Tibial nerve (tissue), 4 donors: ENCODE results near the gene BACE2. TPM values are rescaled to one million over a fixed set of nuclear protein-coding genes. Genes with fewer than 3 reads are reported as not detected.

Experiments
- DNase-seq, 2 donors: peaks; one replicate each; pipeline ENCODE4 v3.0.0-alpha.2; 2019; ENCODE audit warnings: low spot score in 2 of 2
- H3K27ac ChIP-seq, 4 donors: fragments of 200-600 bp; sonication (generic) in 3 of 4; one replicate each; pipeline ENCODE4 v1.5.1; 2017 to 2019; ENCODE audit warnings: mild to moderate bottlenecking in 1 of 4
- H3K27me3 ChIP-seq, 2 donors: fragments of 200-600 bp; sonication (generic) in 1 of 2; one replicate each; pipeline versions ENCODE4 v1.5.1 to v1.6.0; 2017 to 2019
- H3K36me3 ChIP-seq, 3 donors: fragments of 200-600 bp; sonication (generic); one replicate each; pipeline ENCODE4 v1.5.1; 2018 to 2019
- H3K4me1 ChIP-seq, 4 donors: fragments of 200-600 bp; sonication (generic) in 3 of 4; one replicate each; pipeline ENCODE4 v1.5.1; 2017 to 2019
- H3K4me3 ChIP-seq, 4 donors: fragments of 200-600 bp; sonication (generic) in 3 of 4; one replicate each; pipeline ENCODE4 v1.5.1; 2017 to 2019; ENCODE audit warnings: mild to moderate bottlenecking in 1 of 4, moderate library complexity in 1 of 4
- H3K9me3 ChIP-seq, 4 donors: fragments of 200-600 bp; sonication (generic) in 3 of 4; one replicate each; pipeline ENCODE4 v1.5.1; 2017 to 2019
- EP300 ChIP-seq, 2 donors: sonication (generic); formaldehyde crosslinking; IDR thresholded peaks; one replicate each; pipeline ENCODE4 v1.6.1; 2017; ENCODE audit warnings: antibody characterized with exemption in 2 of 2, mild to moderate bottlenecking in 1 of 2
- POLR2A ChIP-seq, 2 donors: fragments of 450-650 bp; IDR thresholded peaks; one replicate each; pipeline ENCODE4 v1.6.1; 2017; ENCODE audit warnings: antibody characterized with exemption in 2 of 2, mild to moderate bottlenecking in 2 of 2, moderate library complexity in 2 of 2
- WGBS, 2 donors: methylation state at CpG; one replicate each; pipeline ENCODE4 v1.1.5; 2018; 5-methylcytosine and 5-hydroxymethylcytosine counted together
- total RNA-seq, 4 donors: library from RNA; depleted of rRNA; stranded (reverse); fragments of >200 nt; gene quantifications; one replicate each; pipeline ENCODE4 v1.1.0, GENCODE V29; 2016
- TF ChIP-seq, protein P1 (sequence below), 5 experiments: fragments of 200-600 bp in 3 of 5; fragments of 450-650 bp in 2 of 5; sonication (generic) in 3 of 5; IDR thresholded peaks; one replicate each; pipeline ENCODE4 v1.5.1; 2016 to 2019; ENCODE audit warnings: antibody characterized with exemption in 5 of 5, mild to moderate bottlenecking in 3 of 5, moderate library complexity in 2 of 5

BACE2 gene
- total RNA-seq, 4 donors from 2014 or later: 69.5 to 96.9 (median 79.2) TPM

DNA sequence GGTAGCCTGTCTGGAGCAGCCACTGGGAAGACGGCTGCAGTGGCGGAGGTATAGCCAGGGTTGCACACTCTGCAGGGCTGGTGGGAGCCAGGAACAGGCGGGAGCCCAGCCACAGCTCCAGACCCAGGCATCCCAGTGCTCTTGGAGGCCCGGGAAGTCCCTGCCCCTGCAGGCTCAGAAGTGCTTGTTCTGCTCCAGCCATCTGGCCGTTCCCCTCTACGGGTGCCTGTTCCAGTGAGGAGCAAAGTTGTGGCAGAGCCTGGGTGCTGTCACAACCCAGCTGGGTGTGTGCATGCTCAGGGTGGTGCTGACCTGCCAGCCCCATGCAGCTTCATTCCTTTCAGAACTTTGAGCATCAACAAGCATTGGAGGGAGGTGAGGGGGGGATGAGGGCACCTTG is 31.7 kb upstream of the BACE2 start:
- 70 to 89% methylated on average over 3 to 5 of the region's 6 CpGs for WGBS, 2 donors
- no peak for DNase-seq
- TF ChIP-seq, protein P1, sequence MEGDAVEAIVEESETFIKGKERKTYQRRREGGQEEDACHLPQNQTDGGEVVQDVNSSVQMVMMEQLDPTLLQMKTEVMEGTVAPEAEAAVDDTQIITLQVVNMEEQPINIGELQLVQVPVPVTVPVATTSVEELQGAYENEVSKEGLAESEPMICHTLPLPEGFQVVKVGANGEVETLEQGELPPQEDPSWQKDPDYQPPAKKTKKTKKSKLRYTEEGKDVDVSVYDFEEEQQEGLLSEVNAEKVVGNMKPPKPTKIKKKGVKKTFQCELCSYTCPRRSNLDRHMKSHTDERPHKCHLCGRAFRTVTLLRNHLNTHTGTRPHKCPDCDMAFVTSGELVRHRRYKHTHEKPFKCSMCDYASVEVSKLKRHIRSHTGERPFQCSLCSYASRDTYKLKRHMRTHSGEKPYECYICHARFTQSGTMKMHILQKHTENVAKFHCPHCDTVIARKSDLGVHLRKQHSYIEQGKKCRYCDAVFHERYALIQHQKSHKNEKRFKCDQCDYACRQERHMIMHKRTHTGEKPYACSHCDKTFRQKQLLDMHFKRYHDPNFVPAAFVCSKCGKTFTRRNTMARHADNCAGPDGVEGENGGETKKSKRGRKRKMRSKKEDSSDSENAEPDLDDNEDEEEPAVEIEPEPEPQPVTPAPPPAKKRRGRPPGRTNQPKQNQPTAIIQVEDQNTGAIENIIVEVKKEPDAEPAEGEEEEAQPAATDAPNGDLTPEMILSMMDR (IDR thresholded peaks at IDR 0.05): no peak
- TF ChIP-seq EP300 (IDR thresholded peaks at IDR 0.05) (no peak), POLR2A (IDR thresholded peaks at IDR 0.05) (no peak)

DNA sequence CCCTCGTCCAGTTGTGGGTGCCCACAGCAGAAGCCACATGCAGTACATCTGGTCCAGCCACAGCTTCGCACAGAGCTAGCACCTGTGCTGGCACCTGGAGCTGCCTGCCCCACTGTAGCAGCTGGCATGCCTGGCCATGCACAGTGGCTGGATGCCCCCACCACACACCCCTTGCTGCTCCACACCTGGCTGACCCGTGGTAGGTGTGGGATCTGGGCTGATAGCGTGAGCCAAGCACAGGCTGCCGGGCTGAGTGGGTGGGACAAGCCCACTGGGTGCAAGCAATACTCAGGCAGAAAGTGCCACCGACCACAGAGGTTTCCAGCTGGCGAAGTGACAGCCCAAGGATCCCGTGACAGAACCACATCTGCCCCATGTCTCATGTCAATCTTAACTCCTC is 30.6 kb upstream of the BACE2 start:
- Histone ChIP-seq H3K27ac (no peak overlapping the region), H3K4me3 (no peak overlapping the region), H3K36me3 (no peaks in the 10 kb centered on the region), H3K9me3 (no peaks in the 10 kb centered on the region), H3K27me3 (no peaks in the 10 kb centered on the region), H3K4me1 (peaks cover 0 to 33% (median 6%) of the 10 kb centered on the region in 4 donors)
- DNase-seq: no peak
- TF ChIP-seq POLR2A (IDR thresholded peaks at IDR 0.05) (no peak), EP300 (IDR thresholded peaks at IDR 0.05) (no peak)
- TF ChIP-seq, protein P1 (IDR thresholded peaks at IDR 0.05): no peak
- 94 to 100% methylated on average over 4 to 8 of the region's 8 CpGs for WGBS, 2 donors

More for the DNA sequence above, 31.7 kb upstream of the BACE2 start:
- H3K27me3 ChIP-seq: no peaks in the 10 kb centered on the region
- H3K27ac ChIP-seq: no peak overlapping the region
- H3K4me3 ChIP-seq: no peak overlapping the region
- H3K9me3 ChIP-seq: no peaks in the 10 kb centered on the region
- peaks cover 0 to 22% (median 3%) of the 10 kb centered on the region in 4 donors for H3K4me1 ChIP-seq
- H3K36me3 ChIP-seq: no peaks in the 10 kb centered on the region

DNA sequence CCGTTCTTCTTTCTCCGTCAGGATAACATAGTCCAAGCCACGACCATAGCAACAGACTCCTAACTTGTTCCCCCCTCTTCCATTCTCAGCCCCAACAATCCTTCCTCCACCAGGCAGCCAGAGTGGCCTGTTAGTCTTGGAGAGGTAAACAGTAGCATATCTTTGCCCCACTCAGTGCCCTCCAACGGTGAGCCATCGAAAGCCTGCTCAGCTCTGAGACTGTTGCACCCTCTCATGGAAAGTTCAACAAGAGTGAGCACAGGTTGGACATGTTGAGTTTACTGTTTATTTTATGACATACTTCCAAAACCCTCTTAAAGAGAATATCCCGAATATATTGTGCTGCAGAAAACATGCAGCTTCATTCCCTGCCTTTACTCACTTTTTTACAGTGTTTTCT is 30.1 kb upstream of the BACE2 start:
- peaks cover 0 to 35% (median 6%) of the 10 kb centered on the region in 4 donors for H3K4me1 ChIP-seq
- H3K36me3 ChIP-seq: no peaks in the 10 kb centered on the region
- H3K27me3 ChIP-seq: no peaks in the 10 kb centered on the region
- no peak overlapping the region for H3K27ac ChIP-seq
- no peak overlapping the region for H3K4me3 ChIP-seq
- TF ChIP-seq POLR2A (IDR thresholded peaks at IDR 0.05): no peak
- TF ChIP-seq, protein P1 (IDR thresholded peaks at IDR 0.05): no peak
- no peak for TF ChIP-seq EP300 (IDR thresholded peaks at IDR 0.05)
- 94% methylated on average over 6 of the region's 6 CpGs for WGBS, 2 donors
- no peaks in the 10 kb centered on the region for H3K9me3 ChIP-seq
- no peak for DNase-seq

DNA sequence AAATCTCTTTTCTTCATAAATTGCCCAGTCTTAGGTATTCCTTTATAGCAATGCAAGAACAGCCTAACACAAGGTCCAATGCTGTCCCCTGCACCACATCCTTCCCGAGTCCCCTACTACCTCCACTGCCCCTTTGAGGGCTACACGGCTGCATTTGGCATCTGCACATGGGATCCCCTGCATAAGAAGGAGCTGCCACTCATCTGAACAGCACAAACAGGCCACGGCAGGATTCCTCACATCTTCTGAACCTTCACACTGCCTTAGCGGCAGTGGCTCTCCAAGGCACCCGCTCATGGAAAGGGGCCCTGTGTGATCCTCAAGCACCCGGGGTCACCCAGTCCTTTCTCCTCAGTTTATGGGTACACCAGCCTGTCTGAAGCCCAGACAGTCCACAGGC is 29.2 kb upstream of the BACE2 start:
- TF ChIP-seq POLR2A (IDR thresholded peaks at IDR 0.05) (no peak), EP300 (IDR thresholded peaks at IDR 0.05) (no peak)
- TF ChIP-seq, protein P1 (IDR thresholded peaks at IDR 0.05): no peak
- DNase-seq: no peak
- 89 to 93% methylated on average over 6 of the region's 6 CpGs for WGBS, 2 donors
- H3K4me3 ChIP-seq: no peak overlapping the region
- no peaks in the 10 kb centered on the region for H3K9me3 ChIP-seq
- no peaks in the 10 kb centered on the region for H3K36me3 ChIP-seq
- peaks cover 0 to 35% (median 6%) of the 10 kb centered on the region in 4 donors for H3K4me1 ChIP-seq
- H3K27me3 ChIP-seq: no peaks in the 10 kb centered on the region
- no peak overlapping the region for H3K27ac ChIP-seq

DNA sequence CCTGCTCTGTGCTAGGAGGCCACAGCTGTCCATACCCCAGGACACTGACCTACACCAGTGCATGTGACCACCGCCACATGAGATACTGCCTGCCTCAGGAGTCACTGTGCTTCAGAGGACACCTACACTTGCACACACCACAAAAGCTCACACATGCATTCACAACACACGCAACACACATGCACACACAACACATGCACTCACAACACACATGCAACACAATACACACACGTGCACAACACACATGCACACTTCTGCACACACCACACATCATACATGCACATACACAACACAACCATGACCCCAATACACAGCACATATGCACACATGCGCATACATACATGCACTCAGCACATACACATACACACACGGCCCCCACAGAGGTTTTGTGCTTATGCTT is 28.7 kb upstream of the BACE2 start:
- Histone ChIP-seq H3K9me3 (no peaks in the 10 kb centered on the region), H3K27ac (no peak overlapping the region), H3K4me1 (peaks cover 0 to 35% (median 6%) of the 10 kb centered on the region in 4 donors), H3K27me3 (no peaks in the 10 kb centered on the region), H3K4me3 (no peak overlapping the region), H3K36me3 (no peaks in the 10 kb centered on the region)
- no peak for DNase-seq
- WGBS, 2 donors: 90 to 92% methylated on average over 5 of the region's 5 CpGs
- TF ChIP-seq EP300 (IDR thresholded peaks at IDR 0.05) (no peak), POLR2A (IDR thresholded peaks at IDR 0.05) (no peak)
- TF ChIP-seq, protein P1 (IDR thresholded peaks at IDR 0.05): no peak
